HepG2 (cell line): Measurements from ENCODE around the gene PRDM10. TPM values are rescaled to one million over a fixed set of nuclear protein-coding genes. Genes with fewer than 3 reads are reported as not detected.

Experiments
- ATRX ChIP-seq: sonication (generic); formaldehyde crosslinking; IDR thresholded peaks from 2 replicates; pipeline ENCODE4 v1.4.0; 2020; ENCODE audit warnings: missing genetic modification reagents, borderline replicate concordance
- DR1 ChIP-seq: sonication (generic); formaldehyde crosslinking; IDR thresholded peaks from 2 replicates; pipeline ENCODE4 v1.8.0; 2021; ENCODE audit warnings: mild to moderate bottlenecking, missing genetic modification reagents, inconsistent platforms
- GMEB2 ChIP-seq: IDR thresholded peaks from 2 replicates; pipeline ENCODE4 v1.6.1; 2016; ENCODE audit warnings: missing biosample characterization, missing genetic modification reagents, low read depth
- JUN ChIP-seq: sonication (generic); formaldehyde crosslinking; IDR thresholded peaks from 2 replicates; pipeline ENCODE4 v1.4.0; 2020; ENCODE audit warnings: mild to moderate bottlenecking, missing genetic modification reagents
- KIAA2018 ChIP-seq: sonication (generic); formaldehyde crosslinking; IDR thresholded peaks from 2 replicates; pipeline ENCODE4 v1.5.0; 2020; ENCODE audit warnings: mild to moderate bottlenecking, missing genetic modification reagents, borderline replicate concordance
- MED13 ChIP-seq: sonication (generic); formaldehyde crosslinking; IDR thresholded peaks from 2 replicates; pipeline ENCODE4 v1.5.0; 2020; ENCODE audit warnings: missing genetic modification reagents
- MEIS1 ChIP-seq: sonication (generic); formaldehyde crosslinking; IDR thresholded peaks from 2 replicates; pipeline ENCODE4 v1.9.0; 2021; ENCODE audit warnings: mild to moderate bottlenecking, missing genetic modification reagents, moderate library complexity, borderline replicate concordance
- PRDM10 ChIP-seq: sonication (generic); formaldehyde crosslinking; IDR thresholded peaks from 2 replicates; pipeline ENCODE4 v1.4.0; 2020; ENCODE audit warnings: low read depth, missing genetic modification reagents
- SETDB1 ChIP-seq: sonication (generic); formaldehyde crosslinking; IDR thresholded peaks from 2 replicates; pipeline ENCODE4 v1.5.1; 2020; ENCODE audit warnings: missing genetic modification reagents, mild to moderate bottlenecking, borderline replicate concordance
- SIX4 ChIP-seq: sonication (generic); formaldehyde crosslinking; IDR thresholded peaks from 2 replicates; pipeline ENCODE4 v1.4.0; 2020; ENCODE audit warnings: missing genetic modification reagents
- ZBTB14 ChIP-seq: sonication (generic); formaldehyde crosslinking; IDR thresholded peaks from 2 replicates; pipeline ENCODE4 v1.4.0; 2020; ENCODE audit warnings: missing genetic modification reagents
- ZBTB8A ChIP-seq: sonication (generic); formaldehyde crosslinking; IDR thresholded peaks from 2 replicates; pipeline ENCODE4 v1.4.0; 2020; ENCODE audit warnings: mild to moderate bottlenecking, low read depth, missing genetic modification reagents, borderline replicate concordance
- ZNF557 ChIP-seq: sonication (generic); formaldehyde crosslinking; IDR thresholded peaks from 2 replicates; pipeline ENCODE4 v1.4.0; 2020; ENCODE audit warnings: missing genetic modification reagents
- ZNF614 ChIP-seq: IDR thresholded peaks from 2 replicates; pipeline ENCODE4 v1.6.1; 2018; ENCODE audit warnings: missing biosample characterization, missing genetic modification reagents, inconsistent platforms, borderline replicate concordance
- ZNF724P ChIP-seq: sonication (generic); formaldehyde crosslinking; IDR thresholded peaks from 2 replicates; pipeline ENCODE4 v1.8.0; 2022; ENCODE audit warnings: missing genetic modification reagents, borderline replicate concordance
- polyA plus RNA-seq, 8 experiments: library from polyadenylated mRNA; depleted of rRNA in 3 of 8; stranded (reverse) in 7 of 8; unstranded in 1 of 8; fragments of >200 nt; fragmentation: Illumina TruSeq in 4 of 8; extraction: Trizol in 4 of 8; gene quantifications; 2 replicates each; pipeline versions ENCODE4 v1.2.1 to v1.2.3, GENCODE V29; 2011 to 2016; ENCODE audit warnings: low read depth in 4 of 8, missing spikeins in 1 of 8, mixed read lengths in 1 of 8; ENCODE audit not compliant: insufficient read depth in 1 of 8
- total RNA-seq, 5 experiments: library from RNA; depleted of rRNA; stranded (reverse); fragments of >200 nt; fragmentation: Illumina TruSeq; extraction: Trizol; gene quantifications; 2 replicates each; pipeline ENCODE4 v1.2.3, GENCODE V29; 2016; ENCODE audit warnings: low read depth in 1 of 5

The PRDM10 gene
- total and polyA plus RNA-seq, 2 of the 13 experiments (the other 11 are each of a cell fraction or from before 2014, with no cell fraction given), result 5.7 to 5.8 TPM

- TF ChIP-seq KIAA2018 (CRISPR knock-in tag) (no peak), JUN (no peak), ZNF724P (CRISPR knock-in tag) (no peak), SETDB1 (CRISPR knock-in tag) (no peak), ZNF557 (no peak), ZBTB8A (CRISPR knock-in tag) (no peak), ZNF614 (CRISPR knock-in tag) (no peak), ATRX (CRISPR knock-in tag) (no peak), MED13 (CRISPR knock-in tag) (no peak), PRDM10 (CRISPR knock-in tag) (peak; percentile 84), MEIS1 (CRISPR knock-in tag) (no peak), GMEB2 (CRISPR knock-in tag) (no peak), ZBTB14 (CRISPR knock-in tag) (no peak), SIX4 (CRISPR knock-in tag) (no peak), DR1 (CRISPR knock-in tag) (no peak)
Observed at GRCh38 chr11:130042093-130042591, 39.5 kb upstream of the PRDM10 start (continued).
